Measurements from ENCODE around the gene CHD1.

CHD1 gene

GRCh38 chr5:98804066-98804465 lies 124.7 kb downstream of the CHD1 start:
- no peak for DNase-seq

Measured in NCI-H146 (cell line).